GM19395 (cell line): Measurements from ENCODE around the gene CHCHD3.

ENCODE experiments used
- ATAC-seq: cut with Tn5 transposase; IDR thresholded peaks from one replicate; pipeline ENCODE4 v1.9.1; 2021; ENCODE audit warnings: mild to moderate bottlenecking, moderate library complexity; ENCODE audit not compliant: unreplicated experiment

The CHCHD3 gene

DNA sequence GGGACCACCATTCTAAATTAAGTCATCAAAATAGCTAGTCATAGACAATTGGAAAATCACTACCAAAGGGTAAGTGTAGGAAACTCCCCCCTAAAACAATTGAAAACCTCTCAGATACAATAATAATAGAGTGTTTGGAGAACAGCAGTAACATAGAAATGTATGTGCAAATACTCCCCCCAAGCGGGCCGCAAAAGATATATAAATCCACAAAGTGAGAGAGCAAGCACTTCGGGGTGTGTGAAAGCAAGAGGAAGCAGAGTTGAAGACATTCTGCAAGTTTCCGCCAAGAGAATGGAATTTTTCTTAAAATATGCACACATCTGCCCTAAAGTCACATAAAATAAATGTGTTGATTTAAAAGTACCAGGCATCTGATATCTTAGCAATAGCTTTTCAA, 33.3 kb downstream of the CHCHD3 start:
- ATAC-seq, result no peak

DNA sequence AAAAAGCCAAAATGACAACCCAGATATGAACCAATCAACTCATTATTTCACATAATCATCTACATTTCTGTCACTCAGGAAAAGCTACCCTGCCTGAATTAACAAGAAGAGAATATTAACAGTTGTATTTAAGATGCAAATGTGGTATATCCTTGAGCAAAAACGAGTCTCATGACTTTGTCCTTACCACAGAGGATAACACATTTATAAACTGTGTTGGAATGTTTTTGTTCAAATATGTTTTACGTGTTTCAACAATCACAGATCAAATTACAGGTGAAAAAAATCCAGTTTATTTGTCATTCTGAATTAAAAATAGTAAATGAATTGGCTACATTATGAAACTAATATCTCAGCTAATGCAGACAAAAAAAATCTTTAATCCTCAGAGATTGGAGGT, 34.6 kb downstream of the CHCHD3 start:
- ATAC-seq, result no peak

DNA sequence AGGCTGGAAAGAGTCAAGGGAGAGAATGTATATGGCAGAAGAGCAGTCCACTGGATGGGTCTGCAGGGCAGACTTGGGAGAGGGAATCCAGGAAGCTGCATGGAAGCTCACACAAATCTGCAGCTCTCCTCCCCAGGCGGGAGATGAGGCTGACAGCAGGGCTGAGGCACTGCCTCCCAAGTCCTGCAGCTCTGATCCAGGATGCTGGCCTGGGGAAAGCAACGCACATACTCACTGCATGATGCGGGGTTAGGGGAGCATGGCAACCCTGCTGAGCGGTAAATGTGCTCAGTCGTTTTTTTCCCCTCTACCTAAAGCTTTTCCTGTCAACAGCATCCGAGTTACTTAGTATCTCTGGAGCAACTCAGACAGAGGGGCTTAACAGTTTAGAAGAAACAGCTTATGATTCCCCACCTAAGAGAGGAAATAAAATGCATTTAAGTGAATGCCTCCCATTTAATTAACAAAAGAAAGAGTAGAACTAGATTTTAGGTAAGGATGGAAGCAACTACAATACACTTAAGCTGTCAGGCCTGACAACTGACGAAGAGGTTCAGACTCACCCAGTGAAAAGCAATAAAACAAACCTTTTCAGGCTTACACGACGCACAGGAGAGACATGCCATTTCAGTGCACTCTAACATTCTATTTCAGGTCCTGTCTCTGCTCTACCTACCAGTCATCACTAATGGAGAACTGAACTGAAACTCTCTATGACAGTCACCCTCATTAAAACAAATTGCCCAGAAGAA, 37.0 kb downstream of the CHCHD3 start:
- ATAC-seq, result no peak

DNA sequence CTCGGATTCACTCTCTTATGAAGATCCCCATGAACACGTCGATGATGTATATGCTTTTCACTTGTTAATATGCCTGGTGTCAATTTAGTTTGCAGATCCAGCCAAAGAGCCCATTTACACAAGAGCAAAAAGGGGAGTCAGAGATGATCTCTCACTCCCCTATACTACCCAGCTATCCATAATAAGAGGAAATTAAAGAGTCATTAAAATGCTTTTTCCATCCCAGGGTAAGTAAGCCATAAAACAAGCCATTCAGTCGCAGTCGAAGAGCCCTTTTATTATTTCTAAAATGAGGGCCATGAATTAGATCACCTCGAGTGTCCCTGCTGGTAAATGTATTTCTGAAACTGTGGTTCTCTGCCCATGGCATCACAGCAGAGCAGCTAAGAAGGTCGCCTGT, 41.2 kb downstream of the CHCHD3 start:
- no peak for ATAC-seq

DNA sequence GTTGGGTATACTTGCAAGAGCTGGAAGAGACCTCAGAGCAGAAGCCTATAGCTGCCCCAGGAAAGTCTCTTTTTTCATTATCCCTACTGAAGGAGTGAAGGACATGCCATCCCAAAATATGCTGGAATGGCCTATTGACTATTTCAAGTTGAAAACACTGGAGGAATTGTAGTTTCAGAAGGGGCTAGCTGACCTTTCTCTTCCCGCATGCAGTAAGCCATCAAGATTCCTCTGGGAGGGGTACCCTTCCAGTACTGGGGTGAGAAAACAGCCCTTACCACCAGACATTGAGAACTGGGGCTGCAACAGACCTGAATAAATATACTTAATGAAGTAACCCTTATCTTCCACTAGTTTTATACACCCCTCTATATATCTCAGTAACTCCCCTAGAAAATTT, 41.7 kb downstream of the CHCHD3 start:
- no peak for ATAC-seq

DNA sequence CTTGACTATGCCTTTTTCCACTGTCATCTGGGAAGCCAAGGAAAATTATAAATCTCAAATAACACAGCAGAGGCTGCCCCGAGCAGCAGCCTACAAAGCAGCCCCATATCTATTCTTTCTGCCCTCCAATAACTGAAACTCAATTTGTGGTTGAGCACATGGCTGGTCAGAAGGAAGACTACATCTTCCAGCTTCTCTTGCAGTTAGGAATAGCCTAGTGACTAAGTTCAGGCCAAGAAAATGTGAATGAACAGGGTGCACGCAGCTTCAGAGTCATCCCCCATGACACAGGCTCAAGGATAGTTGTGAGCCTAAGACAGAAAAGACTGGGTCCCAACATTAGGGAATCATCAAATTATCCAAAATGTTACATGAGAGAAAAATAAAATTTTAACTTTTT, 42.3 kb downstream of the CHCHD3 start:
- no peak for ATAC-seq

DNA sequence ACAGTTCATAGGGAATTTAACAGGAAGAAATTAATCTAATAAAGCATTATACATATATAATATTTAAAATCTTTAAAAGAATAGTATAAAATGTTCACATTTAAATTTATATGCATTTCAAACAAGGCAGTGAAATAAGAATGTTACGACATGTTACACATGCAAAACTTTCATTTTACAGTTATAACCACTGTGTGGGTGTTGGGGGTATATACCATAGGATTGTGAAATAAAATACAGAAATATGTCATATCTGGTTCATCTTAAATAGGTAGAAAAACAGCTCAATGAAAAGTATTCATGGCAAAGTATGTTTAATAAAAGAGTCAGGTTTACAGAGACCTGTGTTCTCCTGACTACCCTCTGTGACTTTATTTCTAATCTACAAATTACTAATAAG, 45.6 kb downstream of the CHCHD3 start:
- ATAC-seq, result no peak

DNA sequence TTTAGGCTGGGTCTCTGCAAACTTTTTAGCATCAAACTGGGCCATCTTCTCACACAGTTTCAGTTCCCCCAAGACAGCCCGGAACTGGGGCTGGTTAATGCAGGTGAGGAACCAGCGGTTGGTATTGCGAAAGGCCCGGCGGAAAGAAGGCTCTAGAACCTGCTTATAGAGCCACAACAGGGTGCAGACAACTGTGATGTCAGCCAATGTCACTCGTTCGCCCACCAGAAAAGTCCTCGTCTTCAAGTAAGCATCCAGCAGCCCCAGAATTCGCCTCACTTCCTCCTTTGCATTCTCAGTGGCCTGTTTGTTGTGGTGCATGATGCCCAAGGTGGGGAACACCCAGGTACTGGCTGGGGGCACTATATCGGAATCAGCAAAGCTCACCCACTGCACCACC, 46.6 kb downstream of the CHCHD3 start:
- peak; percentile 95 for ATAC-seq

DNA sequence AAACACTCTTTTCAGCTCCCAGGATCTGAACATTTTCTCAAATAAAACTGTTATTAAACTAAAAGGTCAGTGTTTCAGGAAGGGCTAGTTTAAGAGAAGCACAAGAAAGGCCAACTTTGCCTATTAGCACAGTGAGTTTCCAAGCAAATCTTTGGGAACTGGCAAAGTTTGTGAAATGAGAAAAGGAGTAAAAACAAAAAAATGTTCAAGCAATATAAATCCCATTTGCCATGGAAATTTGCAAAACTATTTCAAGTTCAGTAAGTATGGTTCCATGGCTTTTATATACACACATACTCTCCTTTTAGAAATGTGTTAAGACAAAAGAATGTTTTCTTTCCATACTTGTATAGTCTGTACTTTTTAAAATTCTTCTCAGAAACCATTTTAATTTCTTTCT, 51.5 kb downstream of the CHCHD3 start:
- ATAC-seq, result no peak

DNA sequence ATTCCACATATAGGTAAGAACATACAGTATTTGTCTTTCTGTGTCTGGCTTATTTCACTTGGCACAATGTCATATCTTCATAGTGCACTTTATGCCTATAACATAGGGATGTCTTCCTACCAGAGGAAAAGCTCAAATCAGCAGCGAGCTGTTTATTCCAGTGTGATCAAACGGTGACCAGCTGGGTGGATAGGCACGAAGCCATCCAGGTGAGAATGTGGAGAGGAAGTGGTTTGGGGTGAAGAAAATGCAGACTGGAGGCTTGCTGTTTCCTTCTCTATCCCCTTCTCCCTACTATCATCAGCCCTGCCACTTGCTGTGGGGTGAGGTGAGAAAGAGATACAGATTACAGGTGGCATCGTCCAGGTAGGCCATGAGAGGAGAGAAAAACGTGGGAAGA, 52.4 kb downstream of the CHCHD3 start:
- no peak for ATAC-seq

DNA sequence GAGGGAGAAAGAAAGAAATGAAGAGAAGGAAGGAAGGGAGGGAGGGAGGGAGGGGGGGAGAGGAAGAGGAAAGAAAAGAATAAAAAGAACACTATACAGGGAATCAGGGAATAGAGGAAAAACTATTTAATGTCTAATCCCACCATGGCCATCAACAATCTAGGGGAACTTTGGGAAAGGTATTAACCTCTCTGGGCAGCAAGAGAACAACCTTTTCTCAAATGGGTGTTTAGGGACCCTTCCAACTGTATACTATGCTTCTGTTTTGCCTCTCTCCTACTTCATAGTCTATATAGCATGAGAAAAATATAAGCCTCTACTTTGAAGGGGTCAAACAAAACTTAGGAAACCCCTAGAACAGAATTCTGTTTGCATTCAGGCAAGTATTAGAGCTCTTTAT, 54.5 kb downstream of the CHCHD3 start:
- ATAC-seq, result no peak

DNA sequence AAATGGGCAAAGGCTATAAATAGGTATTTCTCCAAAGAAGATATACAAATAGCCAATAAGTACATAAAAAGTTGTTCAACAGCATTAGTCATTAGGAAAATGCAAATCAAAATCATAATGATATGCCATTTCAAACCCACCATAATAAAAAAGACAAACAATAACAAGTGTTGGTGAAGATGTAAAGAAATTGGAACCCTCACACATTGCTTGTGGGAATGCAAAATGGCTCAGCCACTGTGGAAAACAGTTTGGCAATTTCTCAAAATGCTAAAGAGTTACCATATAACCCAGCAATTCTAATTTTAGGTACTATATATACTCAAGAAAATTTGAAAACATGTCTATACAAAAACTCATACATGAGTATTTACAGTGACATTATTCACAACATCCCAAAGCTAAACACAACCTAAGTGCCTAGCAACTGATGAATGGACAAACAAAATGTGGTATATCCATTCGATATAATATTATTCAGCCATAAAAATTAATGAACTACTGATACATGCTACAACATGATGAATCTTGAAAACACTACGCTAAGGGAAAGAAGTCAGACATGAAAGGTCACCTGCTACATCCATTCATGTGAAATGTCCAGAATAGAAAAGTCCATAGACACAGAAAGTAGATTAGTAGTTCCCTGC, 55.6 kb downstream of the CHCHD3 start:
- no peak for ATAC-seq

DNA sequence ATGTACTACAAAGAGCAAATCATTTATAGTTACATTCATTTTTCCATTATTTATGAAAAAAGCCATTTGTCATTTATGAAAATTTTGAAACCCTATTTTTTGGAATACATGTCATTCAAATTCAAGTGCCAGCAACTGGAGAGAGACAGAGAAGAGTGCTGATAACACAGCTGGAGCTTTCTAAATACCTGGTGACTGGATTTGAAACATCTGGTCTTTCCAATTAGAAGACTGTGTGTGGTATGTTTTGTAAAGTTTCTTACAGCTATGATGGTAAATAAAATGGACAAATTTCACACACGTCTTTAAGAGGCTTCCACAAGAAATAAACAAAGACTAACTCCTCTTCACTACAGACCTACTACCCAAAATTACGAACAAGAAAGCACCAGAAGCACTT, 56.8 kb downstream of the CHCHD3 start:
- no peak for ATAC-seq

DNA sequence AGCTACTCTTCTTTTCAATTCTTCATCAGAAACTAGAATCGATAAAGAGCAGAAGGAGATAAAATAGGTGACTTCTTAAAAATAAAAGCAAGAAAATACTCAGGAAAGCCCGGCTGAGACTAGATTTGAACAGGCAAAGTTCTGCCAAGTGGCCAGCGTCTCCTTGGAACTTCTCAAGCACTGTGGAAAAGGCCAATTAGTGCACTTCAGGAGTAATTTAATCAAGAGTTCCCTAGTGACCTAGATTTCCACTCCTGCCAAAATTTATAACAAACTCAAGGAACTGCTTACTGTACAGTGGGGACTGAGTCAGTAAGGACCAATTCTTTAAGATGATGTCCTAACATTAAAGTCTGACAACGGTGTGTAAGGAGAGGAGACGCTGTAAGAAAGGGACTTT, 57.3 kb downstream of the CHCHD3 start:
- ATAC-seq, result no peak

DNA sequence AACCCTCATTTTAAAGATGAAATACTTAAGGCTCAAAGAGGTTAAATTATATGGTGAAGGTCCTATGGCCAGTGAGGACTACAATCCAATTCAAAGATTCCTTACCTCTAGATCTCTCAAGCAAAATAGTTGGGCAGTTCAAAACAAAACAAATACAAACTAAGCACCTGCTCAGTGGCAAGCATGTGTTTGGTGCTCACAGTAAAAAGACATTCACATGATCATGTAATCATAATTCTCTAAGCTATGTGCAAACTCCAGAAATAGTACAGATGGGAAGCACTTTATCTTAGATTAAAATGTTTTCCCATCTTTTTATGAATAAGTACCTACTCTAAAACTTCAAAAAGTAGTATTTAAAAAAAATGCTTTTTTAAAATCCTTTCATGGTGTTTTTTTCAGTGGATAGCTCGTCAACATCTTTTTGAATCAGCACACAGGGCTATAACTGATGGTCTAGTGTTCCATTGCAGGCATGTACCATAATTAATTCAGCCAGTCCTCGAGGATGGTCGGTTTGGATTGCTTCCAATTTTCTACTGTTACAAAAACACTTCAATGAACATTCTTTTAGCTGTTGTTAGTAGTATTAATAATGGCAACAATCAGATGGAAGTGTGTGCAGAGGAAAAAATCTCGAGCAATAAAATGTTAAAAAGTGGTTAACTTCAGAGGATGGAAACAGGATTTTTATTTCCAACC, 58.4 kb downstream of the CHCHD3 start:
- no peak for ATAC-seq

DNA sequence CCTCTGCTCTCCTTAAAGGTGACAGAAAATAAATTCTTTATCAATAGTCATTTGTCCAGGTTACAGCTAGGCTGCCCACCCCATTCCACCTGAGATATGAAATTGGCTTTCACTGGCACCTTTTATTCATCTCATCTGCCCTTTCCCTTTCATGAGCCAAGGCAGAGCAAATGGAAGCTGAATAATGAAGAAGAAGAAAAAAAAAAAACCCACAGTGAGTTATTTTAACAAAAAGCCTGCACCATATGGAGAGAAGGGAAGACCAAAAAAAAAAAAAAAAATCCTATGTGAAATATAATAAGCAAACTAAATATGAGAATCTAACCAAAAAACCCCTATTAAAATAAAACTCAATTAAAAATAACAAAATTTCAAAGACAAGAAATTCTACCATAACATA, 59.2 kb downstream of the CHCHD3 start:
- ATAC-seq, result no peak

DNA sequence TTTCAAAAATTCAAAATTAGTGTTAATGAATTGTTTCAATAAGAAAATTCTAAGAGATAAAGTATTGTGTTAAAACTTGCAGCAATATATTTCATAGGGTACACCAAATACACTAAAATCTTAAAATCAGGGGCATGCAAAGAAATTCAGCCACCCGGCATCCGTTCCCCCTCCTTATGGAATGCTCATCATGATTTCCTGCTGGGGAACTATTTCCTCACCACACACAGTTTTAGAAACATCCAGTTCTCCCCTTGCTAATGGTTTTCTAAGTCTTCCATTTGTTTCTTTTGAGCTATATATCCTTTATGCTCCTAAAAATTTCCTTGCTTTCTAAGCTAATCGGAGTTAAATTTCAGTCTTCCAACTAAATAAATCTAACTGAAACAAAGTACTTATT, 60.7 kb downstream of the CHCHD3 start:
- no peak for ATAC-seq

DNA sequence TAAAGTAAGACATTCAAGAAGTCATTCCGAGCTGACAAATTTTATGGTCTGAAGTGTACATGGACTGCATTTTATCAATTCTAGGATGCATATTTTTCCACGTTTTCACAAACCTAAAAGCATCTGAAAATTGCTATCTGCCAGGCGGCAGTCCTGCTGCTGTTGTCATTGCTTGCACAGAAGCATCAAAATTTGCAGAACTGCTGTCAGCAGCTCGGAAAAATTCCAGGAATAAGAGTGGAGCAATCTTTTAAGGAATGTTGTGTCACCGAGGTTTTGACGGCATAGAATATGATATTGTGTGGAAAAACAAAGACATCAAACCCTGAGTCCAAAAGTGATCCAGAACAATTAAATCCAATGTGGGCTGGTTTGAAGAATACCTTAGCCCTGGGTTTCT, 61.4 kb downstream of the CHCHD3 start:
- ATAC-seq, result no peak

DNA sequence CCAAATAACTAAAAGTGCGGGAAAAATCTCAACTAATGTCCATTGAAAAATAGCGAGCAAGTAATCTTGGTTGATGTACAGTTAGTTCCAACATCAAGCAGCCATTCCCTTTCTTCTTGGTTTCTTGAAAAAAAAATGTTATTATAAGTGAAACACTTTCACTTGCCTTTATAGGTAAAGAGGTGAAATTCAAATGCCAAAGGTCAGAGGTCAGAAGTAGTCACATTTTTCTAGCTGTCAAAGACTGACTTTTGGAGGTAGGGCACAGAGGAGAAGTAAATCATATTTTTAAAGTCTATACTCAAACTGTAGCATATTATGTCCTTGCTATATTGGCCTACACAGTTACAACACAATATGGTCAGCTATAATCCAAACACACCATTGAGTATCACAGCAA, 62.3 kb downstream of the CHCHD3 start:
- no peak for ATAC-seq

DNA sequence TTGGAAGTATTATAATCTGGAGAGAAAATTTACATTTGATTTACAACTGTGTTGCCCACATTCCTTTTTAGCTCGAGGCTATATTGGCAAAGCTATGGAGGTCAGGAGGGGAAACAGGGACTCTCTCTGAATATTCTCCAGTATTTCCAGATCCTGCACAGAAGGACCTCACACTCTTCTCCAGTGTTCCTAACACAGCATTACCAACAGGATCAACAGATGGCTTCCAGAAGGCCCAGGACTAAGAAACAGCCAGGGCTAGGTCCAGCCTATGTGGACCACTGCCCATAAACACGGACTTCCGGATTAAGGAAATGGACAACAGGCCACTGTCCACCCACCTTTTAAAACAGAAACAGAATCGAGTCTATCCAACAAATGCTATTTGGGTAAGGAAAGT, 65.3 kb downstream of the CHCHD3 start:
- no peak for ATAC-seq

DNA sequence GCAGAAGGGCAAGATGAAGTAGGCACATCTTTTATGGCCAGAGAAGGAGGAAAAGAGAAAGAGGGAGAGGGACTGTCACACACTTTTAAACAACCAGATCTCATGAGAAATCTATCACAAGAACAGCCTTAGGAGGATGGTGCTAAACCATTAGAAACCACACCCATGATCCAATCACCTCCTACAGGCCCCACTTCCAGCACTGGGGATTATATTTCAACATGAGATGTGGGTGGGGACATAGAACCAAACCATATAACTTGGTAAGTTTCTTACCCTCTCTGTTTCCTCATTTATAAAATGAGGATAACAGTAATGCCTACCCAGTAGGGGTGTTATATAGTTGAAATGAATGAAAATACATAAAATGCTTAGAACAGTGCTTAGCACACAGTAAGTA, 66.0 kb downstream of the CHCHD3 start:
- no peak for ATAC-seq

DNA sequence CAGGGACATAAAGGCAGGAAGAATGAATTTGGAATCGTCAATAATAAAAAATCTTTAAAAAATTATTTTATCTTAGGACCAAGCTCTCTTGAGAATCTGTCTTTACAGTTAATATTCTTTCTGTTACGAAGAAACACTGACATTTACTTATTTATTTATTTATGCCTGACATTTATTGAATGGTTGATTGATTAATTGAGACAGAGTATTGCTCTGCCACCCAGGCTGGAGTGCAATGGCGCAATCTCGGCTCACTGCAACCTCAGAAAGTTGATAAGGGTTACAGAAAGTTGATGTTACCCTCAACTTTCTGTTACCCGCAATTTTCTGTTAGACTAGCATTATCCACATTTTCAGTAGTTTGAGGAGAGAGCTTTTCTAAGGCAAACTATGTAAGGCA, 70.1 kb downstream of the CHCHD3 start:
- no peak for ATAC-seq
